GM18867 (cell line): ENCODE measurements around the gene WDR72.
"Not testable (repeated sequence)": the region's sequence is repeated elsewhere in the genome, so short reads cannot be mapped to it uniquely, and the experiment has no call there.

Experiments used
- ATAC-seq: cut with Tn5 transposase; IDR thresholded peaks from one replicate; pipeline ENCODE4 v1.9.1; 2021; ENCODE audit warnings: mild to moderate bottlenecking, moderate library complexity; ENCODE audit not compliant: unreplicated experiment

WDR72 gene

GRCh38 chr15:53759411-53759931, at the start of gene WDR72:
TSS of gene WDR72 (minus strand) at chr15:53759663. CDS start at chr15:53733149, 26,514 bp downstream.
- no peak for ATAC-seq

GRCh38 chr15:53808058-53808706, 48.7 kb upstream of the WDR72 start:
- peak; percentile 61 for ATAC-seq

GRCh38 chr15:53807501-53807900, 48.0 kb upstream of the WDR72 start:
- ATAC-seq, result no peak

GRCh38 chr15:53802672-53803071, 43.2 kb upstream of the WDR72 start:
- ATAC-seq, result no peak

- no peak for ATAC-seq
Observed at GRCh38 chr15:53791581-53791980, 32.1 kb upstream of the WDR72 start.

GRCh38 chr15:53789654-53790375, 30.4 kb upstream of the WDR72 start:
- no peak for ATAC-seq

- no peak for ATAC-seq
Observed at GRCh38 chr15:53786401-53786800, 26.9 kb upstream of the WDR72 start.

- not testable (repeated sequence) for ATAC-seq
Observed at GRCh38 chr15:53785241-53785640, 25.8 kb upstream of the WDR72 start.

- no peak for ATAC-seq
Observed at GRCh38 chr15:53762916-53763315, 3.5 kb upstream of the WDR72 start.

- no peak for ATAC-seq
Observed at GRCh38 chr15:53758412-53758811, 1.1 kb downstream of the WDR72 start.

GRCh38 chr15:53757906-53758305, 1.6 kb downstream of the WDR72 start:
- ATAC-seq, result no peak

GRCh38 chr15:53753813-53754212, 5.7 kb downstream of the WDR72 start:
- ATAC-seq, result no peak

- ATAC-seq, result no peak
Observed at GRCh38 chr15:53752406-53752805, 7.1 kb downstream of the WDR72 start.

GRCh38 chr15:53747501-53748068, 11.9 kb downstream of the WDR72 start:
- ATAC-seq, result no peak

- ATAC-seq, result no peak
Observed at GRCh38 chr15:53746101-53746500, 13.4 kb downstream of the WDR72 start.

GRCh38 chr15:53739651-53740050, 19.8 kb downstream of the WDR72 start:
- ATAC-seq, result no peak

- ATAC-seq, result no peak
Observed at GRCh38 chr15:53739187-53739586, 20.3 kb downstream of the WDR72 start.

GRCh38 chr15:53721334-53722087, 38.0 kb downstream of the WDR72 start:
- no peak for ATAC-seq

GRCh38 chr15:53716909-53717876, 42.3 kb downstream of the WDR72 start:
- ATAC-seq, result no peak

- no peak for ATAC-seq
Observed at GRCh38 chr15:53713218-53713617, 46.2 kb downstream of the WDR72 start.
